HG02884 (cell line): ENCODE results near the gene CD177.
"Not testable (repeated sequence)": the region's sequence is repeated elsewhere in the genome, so short reads cannot be mapped to it uniquely, and the experiment has no call there.

Experiments
- ATAC-seq: cut with Tn5 transposase; IDR thresholded peaks from one replicate; pipeline ENCODE4 v1.9.1; 2021; ENCODE audit warnings: mild to moderate bottlenecking, moderate library complexity; ENCODE audit not compliant: unreplicated experiment

The CD177 gene

DNA sequence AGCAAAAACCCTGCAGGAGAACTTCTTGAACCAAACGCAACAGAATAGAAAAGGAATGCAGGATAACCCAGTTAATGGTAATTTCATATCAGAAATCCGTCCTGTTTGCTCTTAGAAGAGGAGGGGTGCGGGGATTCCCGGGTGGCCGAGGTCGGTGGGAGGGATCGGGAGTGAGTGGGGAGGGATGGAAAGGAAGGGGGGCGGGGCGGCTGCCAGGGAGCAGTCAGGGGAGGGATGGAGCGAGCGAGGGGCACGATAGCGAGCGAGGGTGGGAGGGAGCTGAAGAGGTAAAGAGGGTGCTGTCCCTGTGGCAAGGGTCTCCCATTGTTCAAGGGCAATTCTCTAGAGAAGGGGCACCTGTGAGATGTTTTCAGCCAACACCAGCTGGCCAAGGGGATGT lies 26.5 kb downstream of the CD177 start:
- ATAC-seq, result no peak

DNA sequence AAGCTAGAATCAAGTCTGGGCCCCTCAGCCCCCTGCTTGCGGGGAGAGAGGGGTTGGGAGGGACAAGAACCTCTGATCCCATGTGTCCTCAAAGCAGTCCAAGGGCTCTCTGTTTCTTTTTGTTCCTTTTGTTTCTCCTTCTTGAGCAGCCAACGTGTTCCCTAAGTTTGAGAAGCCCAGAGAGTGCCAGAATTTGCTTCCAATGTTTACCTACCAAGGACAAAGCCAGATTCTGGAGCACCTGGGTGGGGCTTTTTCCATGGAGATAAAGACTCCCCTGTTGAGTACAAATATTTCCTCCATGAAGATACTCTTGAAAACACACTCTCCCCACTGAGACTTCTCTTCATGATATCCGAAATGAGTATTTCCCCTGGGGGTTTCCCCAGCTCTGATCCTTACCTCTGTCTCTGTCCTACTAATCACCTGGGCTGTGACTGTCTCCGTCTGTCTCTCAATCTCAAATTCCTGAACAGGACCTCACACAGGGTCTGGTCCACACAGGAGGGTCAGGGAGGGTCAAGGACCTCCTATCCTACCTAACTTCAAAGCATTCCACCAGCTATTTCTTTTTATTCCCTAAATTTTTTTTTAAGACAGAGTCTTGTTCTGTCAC lies 27.4 kb downstream of the CD177 start:
- ATAC-seq, result no peak

DNA sequence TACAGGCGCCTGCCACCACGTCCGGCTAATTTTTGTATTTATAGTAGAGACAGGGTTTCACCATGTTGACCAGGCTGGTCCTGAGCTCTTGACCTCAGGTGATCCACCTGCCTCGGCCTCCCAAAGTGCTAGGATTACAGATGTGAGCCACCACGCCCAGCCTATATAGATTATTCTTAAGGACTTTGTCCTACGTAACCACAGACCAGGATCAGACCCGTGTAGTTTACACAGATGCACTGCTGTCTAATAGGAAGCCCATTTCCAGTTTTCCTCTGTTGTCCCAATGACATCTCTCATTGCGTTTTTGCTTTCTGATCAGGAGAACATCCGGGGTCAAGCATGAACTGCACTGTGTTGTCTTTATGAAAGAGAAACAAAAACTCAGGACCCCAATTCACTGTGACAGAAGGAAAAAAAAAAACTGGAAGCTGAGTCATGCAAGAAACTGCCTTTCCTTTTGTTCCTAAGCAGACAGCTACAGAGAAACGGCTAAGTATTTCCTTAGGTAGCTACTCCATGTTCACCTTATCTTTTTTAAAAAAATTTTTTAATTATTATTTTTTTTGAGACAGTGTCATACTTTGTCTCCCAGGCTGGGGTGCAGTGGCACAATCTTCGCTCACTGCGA lies 29.2 kb downstream of the CD177 start:
- not testable (repeated sequence) for ATAC-seq

DNA sequence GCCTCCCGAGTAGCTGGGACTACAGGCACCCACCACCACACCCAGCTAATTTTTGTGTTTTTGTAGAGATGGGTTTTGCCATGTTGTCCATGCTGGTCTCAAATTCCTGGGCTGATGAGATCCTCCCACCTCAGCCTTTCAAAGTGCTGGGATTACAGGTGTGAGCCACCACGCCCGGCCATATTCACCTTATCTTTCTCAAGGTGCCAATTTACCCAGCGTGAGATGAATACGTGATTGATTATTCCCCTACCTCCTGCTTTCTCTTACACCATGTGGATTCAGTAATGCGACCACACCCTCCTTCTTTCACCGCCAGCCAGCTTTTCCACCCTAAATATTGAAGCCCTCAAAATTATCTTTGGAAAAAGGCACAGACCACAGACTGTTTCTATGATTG lies 29.8 kb downstream of the CD177 start:
- ATAC-seq, result not testable (repeated sequence)

DNA sequence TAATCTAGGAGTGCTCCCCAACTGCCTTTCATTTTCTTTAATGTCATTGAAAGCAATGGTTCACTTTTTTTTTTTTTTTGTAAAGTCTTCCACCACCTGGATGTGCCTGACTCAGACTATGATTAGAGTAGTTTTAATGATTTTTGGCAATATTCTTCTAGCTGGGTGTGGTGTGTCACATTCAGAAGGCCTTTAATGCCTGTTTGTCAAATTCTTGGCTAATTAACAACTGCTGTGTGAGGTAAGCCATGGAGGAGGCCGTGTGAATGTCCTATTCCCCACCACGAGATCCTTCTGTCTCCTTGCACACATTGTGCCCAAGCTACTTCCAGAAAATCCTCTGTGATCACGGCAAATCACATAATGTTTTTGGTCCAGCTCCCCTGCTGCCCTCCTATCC lies 30.3 kb downstream of the CD177 start:
- not testable (repeated sequence) for ATAC-seq

DNA sequence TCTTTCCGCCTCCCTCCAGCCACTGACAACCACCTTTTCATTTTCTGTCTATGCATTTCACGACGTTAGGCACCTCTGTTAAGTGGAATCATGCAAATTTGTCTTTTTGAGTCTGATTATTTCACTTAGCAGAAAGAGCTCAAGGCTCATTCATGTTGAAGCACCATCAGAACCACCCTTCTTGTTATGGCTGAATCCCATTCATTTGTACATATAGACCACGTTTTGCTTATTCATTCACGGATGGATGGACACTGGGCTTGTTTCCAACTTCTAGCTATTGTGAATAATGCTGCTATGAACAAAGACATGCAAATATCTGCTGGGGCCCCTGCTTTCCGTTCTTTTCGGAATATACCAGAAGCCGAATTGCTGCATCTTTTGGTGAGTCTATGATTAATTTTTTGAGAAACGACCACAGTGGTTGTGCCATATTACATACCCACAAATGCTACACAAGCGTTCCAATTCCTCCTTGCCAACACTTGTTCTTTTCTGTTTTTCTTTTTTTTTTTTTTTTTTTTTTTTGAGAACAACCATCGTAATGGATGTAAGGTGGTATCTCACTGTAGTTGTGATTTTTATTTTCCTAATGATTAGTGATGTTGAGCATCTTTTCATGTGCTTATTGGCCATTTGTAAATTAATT lies 37.5 kb downstream of the CD177 start:
- not testable (repeated sequence) for ATAC-seq

DNA sequence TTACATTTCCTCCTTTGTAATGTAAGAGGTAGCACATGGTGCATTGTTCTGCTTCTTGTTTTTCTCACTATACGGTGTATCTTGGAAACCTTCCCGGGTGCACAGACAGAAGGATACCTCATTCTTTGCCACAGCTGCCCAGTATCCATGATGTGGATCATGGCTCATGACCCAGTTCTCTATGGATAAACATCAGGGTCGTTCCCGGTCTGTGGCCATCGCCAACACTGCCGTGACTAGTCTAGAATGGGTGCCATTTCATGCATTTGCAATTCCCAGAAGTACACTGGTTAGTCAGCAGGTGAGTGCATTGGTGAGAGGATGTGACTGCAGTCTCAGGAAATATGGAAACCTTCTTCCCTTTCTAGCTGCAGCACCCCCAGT lies 38.1 kb downstream of the CD177 start:
- ATAC-seq, result not testable (repeated sequence)

DNA sequence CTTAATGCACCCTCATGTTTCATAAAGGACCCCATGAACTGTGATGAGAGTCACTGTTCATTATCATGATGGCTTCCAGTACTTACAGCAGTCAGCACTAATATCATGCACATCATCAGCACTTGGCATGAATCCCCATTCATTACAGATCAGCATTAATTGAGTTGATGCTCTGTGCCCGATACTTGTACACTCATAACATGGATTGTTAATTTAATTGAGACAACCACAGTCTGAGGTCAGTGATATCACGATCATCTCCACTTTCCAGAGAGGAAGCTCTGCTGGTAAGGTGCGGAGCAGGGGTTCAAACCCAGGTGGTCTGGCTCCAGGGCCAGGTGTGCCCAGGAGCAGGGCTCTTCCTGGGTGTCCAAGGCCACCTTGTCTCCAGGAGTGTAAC lies 40.0 kb downstream of the CD177 start:
- not testable (repeated sequence) for ATAC-seq

DNA sequence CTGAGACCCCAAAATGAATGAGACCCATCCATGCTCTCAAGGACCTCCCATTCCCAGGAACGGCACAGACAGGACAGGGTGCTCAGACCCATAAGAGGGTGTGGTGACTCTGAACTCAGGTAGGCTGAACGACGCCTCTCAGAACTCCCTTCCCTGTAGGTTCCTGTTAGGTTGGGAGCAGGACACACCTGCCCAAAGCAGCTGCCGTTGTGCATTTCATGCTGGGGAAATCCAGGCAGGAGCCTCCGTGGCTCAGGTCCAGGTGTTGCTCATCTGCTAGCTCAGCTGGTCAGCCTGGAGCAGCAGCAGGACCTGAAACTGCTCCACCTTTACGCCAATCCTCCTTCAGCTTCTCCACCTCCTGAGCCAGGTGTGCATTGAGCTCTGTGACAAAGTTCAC lies 42.1 kb downstream of the CD177 start:
- no peak for ATAC-seq

DNA sequence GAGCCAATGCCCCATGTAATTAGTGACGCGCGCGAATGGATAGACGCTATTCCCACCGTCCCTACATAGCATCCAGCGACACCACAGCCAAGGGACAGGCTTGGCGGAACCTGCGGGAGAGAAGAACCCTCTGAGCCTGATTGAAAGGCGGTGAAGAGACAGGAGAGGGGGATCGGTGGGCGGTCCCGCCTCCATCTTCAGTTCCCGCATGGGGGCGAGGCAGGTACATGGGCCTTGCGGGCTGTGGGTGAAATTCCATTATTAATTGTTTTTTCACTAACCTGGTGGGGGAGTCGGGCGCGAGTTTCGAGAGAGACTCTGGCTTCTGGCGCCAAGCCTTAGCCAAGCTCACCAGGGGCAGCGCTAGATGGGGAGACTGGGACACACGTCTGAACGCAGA lies 52.8 kb downstream of the CD177 start:
- no peak for ATAC-seq

DNA sequence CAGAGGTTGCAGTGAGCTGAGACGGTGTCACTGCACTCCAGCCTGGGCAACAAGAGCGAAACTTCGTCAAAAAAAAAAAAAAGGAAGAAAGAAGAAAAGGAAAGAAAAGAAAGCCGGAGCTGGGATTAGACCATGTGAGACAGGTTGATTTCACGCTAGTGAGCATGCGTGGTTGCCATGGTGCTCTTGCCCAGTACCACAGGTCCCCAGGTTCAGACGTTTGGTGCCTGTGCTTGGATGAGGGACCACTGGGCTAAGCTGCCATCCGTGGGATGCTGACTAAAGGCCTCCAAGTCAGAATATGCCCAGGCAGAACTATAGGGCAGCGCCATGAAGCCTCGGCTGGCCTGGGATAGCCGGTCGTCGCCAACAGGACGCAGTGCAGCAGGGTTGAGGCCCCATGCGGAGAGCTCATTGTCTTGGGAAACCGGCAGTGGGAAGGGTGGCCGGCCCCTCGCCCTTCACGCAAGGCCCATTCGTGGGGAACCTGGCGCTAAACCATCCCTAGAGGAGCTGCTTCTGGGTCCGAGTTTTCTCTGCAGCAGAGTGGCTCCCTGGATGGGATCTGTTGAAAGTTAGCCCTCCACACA lies 54.0 kb downstream of the CD177 start:
- ATAC-seq, result no peak

DNA sequence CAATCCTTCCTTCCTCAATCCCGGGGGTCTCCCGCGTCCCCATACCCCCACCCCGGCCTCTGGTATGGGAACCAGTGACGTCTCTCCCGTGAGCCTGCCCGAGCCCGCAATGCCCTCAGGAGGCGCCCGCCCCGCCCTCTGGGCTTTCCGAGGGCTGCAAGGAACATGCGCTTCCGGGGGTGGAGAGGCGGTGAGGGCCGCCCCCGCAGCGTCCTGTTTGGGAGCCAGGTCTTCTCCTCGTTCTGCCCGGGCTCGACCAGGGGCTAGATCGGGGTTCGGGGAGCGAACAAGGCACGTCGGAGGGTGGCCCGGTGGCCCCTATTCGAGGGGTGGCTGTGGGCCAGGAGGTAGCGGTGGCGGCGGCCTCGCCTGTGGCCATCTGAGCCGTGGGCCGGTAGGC lies 54.6 kb downstream of the CD177 start:
- ATAC-seq, result no peak

DNA sequence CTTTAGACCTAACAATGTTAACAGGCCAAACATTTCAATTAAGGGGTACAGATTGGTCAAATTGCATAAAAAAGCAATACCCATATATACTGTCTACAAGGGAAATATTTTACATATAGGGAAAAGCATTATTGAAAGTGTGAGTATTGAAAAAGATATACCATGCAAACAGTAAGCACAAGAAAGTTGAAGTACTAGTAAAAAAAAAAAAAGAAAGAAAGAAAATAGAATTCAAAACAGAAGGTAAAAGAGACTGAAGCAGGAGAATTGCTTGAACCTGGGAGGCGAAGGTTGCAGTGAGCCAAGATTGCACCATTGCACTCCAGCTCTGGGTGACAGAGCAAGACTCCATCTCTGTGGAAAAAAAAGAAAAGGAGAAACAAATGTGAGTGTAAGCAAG lies 55.9 kb downstream of the CD177 start:
- no peak for ATAC-seq

DNA sequence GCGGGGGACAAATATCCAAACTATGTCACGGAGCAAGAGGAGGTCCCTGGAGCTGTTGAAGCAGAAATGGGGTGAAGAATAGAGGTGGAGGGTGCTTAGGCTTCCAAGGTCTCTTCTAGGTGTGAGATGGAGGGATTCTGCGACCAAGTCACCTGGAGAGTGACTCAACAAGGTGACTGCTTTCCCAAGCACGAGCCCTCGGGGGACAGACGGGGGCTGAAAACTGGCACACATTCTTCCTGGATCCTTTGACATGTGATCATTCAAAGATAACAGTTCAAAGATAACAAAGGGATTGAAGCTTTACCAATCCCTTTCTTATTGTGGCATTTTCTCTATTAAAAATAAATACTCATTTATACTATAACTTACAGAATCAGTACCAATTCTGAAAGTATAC lies 59.0 kb downstream of the CD177 start:
- no peak for ATAC-seq
